K562 (cell line): ENCODE results near the gene TPM4. TPM values are rescaled to one million over a fixed set of nuclear protein-coding genes. Genes with fewer than 3 reads are reported as not detected.

ENCODE experiments used
- ASH1L ChIP-seq: fragments of 450-650 bp; IDR thresholded peaks from 2 replicates; pipeline ENCODE4 v1.6.1; 2018; ENCODE audit warnings: borderline replicate concordance, mild to moderate bottlenecking, low read depth; ENCODE audit not compliant: partially characterized antibody
- ZNF609 ChIP-seq: sonication (generic); formaldehyde crosslinking; IDR thresholded peaks from 2 replicates; pipeline ENCODE4 v1.8.1; 2023; ENCODE audit warnings: missing genetic modification reagents, mild to moderate bottlenecking, borderline replicate concordance
- polyA plus RNA-seq, 8 experiments: library from polyadenylated mRNA; depleted of rRNA in 4 of 8; stranded (reverse) in 5 of 8; unstranded in 3 of 8; fragments of >200 nt; fragmentation: Nextera tagmentation in 2 of 8; fragmentation: Illumina TruSeq in 1 of 8; extraction: Ambion mirVana in 2 of 8; extraction: Trizol in 1 of 8; gene quantifications; 2 replicates each; pipeline versions ENCODE4 v1.2.1 to v1.2.3, GENCODE V29; 2011 to 2014; ENCODE audit warnings: inconsistent platforms in 1 of 8, missing spikeins in 1 of 8
- total RNA-seq, 7 experiments: library from RNA; depleted of rRNA in 6 of 7; stranded (reverse); fragments of >200 nt in 6 of 7; fragmentation: Illumina TruSeq in 2 of 7; extraction: Trizol in 2 of 7; gene quantifications; 2 replicates each; pipeline versions ENCODE4 v1.2.1 to v1.2.3, GENCODE V29; 2011 to 2021; ENCODE audit warnings: low replicate concordance in 1 of 7

The TPM4 gene
- total and polyA plus RNA-seq, 9 of the 15 experiments (the other 6 are each of a cell fraction or from before 2014, with no cell fraction given), result 28.1 to 111 (median 77.4) TPM

- no peak for TF ChIP-seq ZNF609 (CRISPR knock-in tag)
- peak; percentile 83 for TF ChIP-seq ASH1L
- TF ChIP-seq, all 486 proteins: peak for 137
Measured at GRCh38 chr19:16111160-16111908, 35.0 kb downstream of the TPM4 start, which contains the start of gene RAB8A (continued).
